K562 treated with DMSO at 1 percent for 48 hours (cell line): ENCODE data around the gene INSRR. TPM values are rescaled to one million over a fixed set of nuclear protein-coding genes. Genes with fewer than 3 reads are reported as not detected.

Experiments
- total RNA-seq: library from RNA; unstranded; fragments of 300-600 nt; gene quantifications from 2 replicates; pipeline ENCODE4 v1.2.3, GENCODE V29; 2022; ENCODE audit warnings: low replicate concordance; ENCODE audit errors: extremely low read depth

The INSRR gene
- total RNA-seq = not detected in 2 replicates

GRCh38 chr1:156858959-156859522, at the start of gene INSRR:
Gene INSRR, minus strand, starts transcription at chr1:156859117. Its CDS starts 496 bp downstream, at chr1:156858621.

GRCh38 chr1:156893048-156893953, 34.4 kb upstream of the INSRR start, which contains the start of gene PEAR1:
Gene PEAR1, plus strand, starts transcription at chr1:156893718. Its CDS starts 10,209 bp downstream, at chr1:156903927.

GRCh38 chr1:156860628-156861423, 1.9 kb upstream of the INSRR start, which contains the start of gene NTRK1:
Gene NTRK1, plus strand, starts transcription at chr1:156860865. Its CDS starts 70 bp downstream, at chr1:156860935.

DNA sequence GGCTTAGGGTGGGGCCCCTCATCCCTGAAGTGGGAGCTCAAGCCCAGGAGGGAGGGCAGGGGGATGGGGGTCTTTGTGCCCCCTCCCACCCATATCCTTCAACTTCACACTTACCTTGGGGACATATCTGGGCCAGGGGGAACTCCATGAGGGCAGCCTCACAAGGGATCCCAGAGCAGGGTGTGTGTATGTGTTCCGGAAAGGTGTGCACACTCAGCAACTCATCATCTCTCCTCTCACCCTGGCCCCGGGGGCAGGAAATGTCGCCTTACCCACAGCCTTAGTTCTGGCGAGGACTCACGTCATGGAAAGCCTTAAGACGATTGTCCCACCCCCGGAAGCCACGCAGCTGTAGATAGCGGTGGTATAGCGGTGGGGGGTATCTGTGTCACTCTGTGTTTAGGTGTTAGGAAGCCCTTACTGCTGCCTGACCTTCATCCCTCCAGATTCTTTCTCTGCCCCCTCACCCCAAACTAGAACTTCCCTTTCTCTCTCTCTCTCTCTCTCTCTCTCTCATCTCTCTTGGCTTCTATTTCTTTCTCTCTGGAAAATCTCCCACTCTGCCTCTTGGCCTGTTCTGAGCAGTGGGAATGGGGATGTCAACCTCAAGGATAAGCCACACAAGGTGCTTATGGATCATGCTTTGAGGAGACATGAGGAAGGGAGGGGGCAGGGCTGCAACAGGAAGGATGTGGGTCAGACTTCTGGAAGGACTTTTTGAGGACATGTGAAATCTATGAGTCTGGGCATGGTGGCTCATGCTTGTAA, 42.2 kb downstream of the INSRR start, which contains the start of gene SH2D2A:
Gene SH2D2A, minus strand, starts transcription at position 288 of the 768 bp plus-strand sequence. Its CDS starts 140 bp downstream, at position 148.

Other genes with a start within 250 kb of the INSRR start
- gene HAPLN2, start 239.7 kb downstream of the INSRR start, total RNA-seq = not detected in 2 replicates
- gene BCAN, start 217.0 kb downstream of the INSRR start, total RNA-seq = not detected in 2 replicates
- not detected in 2 replicates for gene NES, start 181.7 kb downstream of the INSRR start, total RNA-seq
- not detected in 2 replicates for gene CRABP2, start 153.5 kb downstream of the INSRR start, total RNA-seq
- not detected in 2 replicates for gene METTL25B, start 130.6 kb downstream of the INSRR start, total RNA-seq
- not detected in 2 replicates for gene ISG20L2, start 130.4 kb downstream of the INSRR start, total RNA-seq
- not detected in 2 replicates for gene MRPL24, start 118.0 kb downstream of the INSRR start, total RNA-seq
- gene HDGF, start 107.4 kb downstream of the INSRR start, total RNA-seq = not detected in 2 replicates
- gene PRCC, start 91.6 kb downstream of the INSRR start, total RNA-seq = not detected in 2 replicates
- gene SH2D2A, start 42.3 kb downstream of the INSRR start, total RNA-seq = not detected in 2 replicates
- gene NTRK1, start 1.7 kb upstream of the INSRR start, total RNA-seq = not detected in 2 replicates
- not detected in 2 replicates for gene PEAR1, start 34.6 kb upstream of the INSRR start, total RNA-seq
- gene LRRC71, start 61.5 kb upstream of the INSRR start, total RNA-seq = not detected in 2 replicates
- gene ARHGEF11, start 186.6 kb upstream of the INSRR start, total RNA-seq = not detected in 2 replicates
- not detected in 2 replicates for gene ETV3L, start 240.7 kb upstream of the INSRR start, total RNA-seq